HEK293 (cell line): ENCODE results near the gene FRRS1L.

Source experiments
- CTCF ChIA-PET: fragments of 350-600 bp; formaldehyde crosslinking; extraction: SDS; loops from one replicate; lab custom pipeline; 2021; ENCODE audit warnings: antibody characterized with exemption; lab: Yijun Ruan, JAX
- POLR2A ChIA-PET: fragments of 300-600 bp; formaldehyde crosslinking; extraction: SDS; loops from one replicate; lab custom pipeline; 2020; ENCODE audit warnings: antibody characterized with exemption, inconsistent platforms; lab: Yijun Ruan, JAX
- H3K27ac ChIP-seq: fragments of 200-500 bp; sonication (Bioruptor generic); 2 replicates; pipeline ENCODE4 v1.5.1; 2014; ENCODE audit warnings: low read depth, low read length, control low read depth, inconsistent platforms; ENCODE audit errors: extremely low read depth
- H3K36me3 ChIP-seq, 2 experiments: fragments of 200-500 bp in 1 of 2; sonication (Bioruptor generic) in 1 of 2; 1 replicate in 1 of 2; 2 replicates in 1 of 2; pipeline ENCODE4 v1.5.1; 2014 to 2017; ENCODE audit warnings: inconsistent platforms in 2 of 2, low read length in 2 of 2; ENCODE audit not compliant: control insufficient read depth in 2 of 2, insufficient read depth in 1 of 2
- H3K4me1 ChIP-seq: fragments of 200-500 bp; sonication (Bioruptor generic); 2 replicates; pipeline ENCODE4 v1.5.1; 2014; ENCODE audit warnings: mild to moderate bottlenecking, low read length, inconsistent platforms; ENCODE audit not compliant: control insufficient read depth, insufficient read depth
- H3K4me3 ChIP-seq: 2 replicates; pipeline ENCODE4 v1.5.1; 2011; ENCODE audit warnings: low read depth, mild to moderate bottlenecking, control low read depth, low read length, moderate library complexity
- H3K9me3 ChIP-seq: fragments of 200-500 bp; sonication (Bioruptor generic); 2 replicates; pipeline ENCODE4 v1.5.1; 2014; ENCODE audit warnings: low read depth, low read length, inconsistent platforms; ENCODE audit not compliant: control insufficient read depth, insufficient read depth
- PRDM2 ChIP-seq: fragments of 450-650 bp; formaldehyde crosslinking; IDR thresholded peaks from 2 replicates; pipeline ENCODE4 v1.5.1; 2016; ENCODE audit warnings: missing biosample characterization, missing genetic modification characterization, borderline replicate concordance
- SP7 ChIP-seq: fragments of 450-650 bp; formaldehyde crosslinking; IDR thresholded peaks from 2 replicates; pipeline ENCODE4 v1.5.1; 2016; ENCODE audit warnings: missing biosample characterization, missing genetic modification characterization
- ZBTB21 ChIP-seq: fragments of 450-650 bp; formaldehyde crosslinking; IDR thresholded peaks from 2 replicates; pipeline ENCODE4 v1.5.1; 2017; ENCODE audit warnings: missing biosample characterization, missing genetic modification characterization
- ZBTB49 ChIP-seq: fragments of 450-650 bp; formaldehyde crosslinking; IDR thresholded peaks from 2 replicates; pipeline ENCODE4 v1.5.1; 2016; ENCODE audit warnings: missing biosample characterization, missing genetic modification characterization, low read depth
- ZBTB6 ChIP-seq: fragments of 450-650 bp; formaldehyde crosslinking; IDR thresholded peaks from 2 replicates; pipeline ENCODE4 v1.5.1; 2017; ENCODE audit warnings: missing biosample characterization, missing genetic modification characterization
- ZNF112 ChIP-seq: fragments of 450-650 bp; formaldehyde crosslinking; IDR thresholded peaks from 2 replicates; pipeline ENCODE4 v1.5.0; 2017; ENCODE audit warnings: missing biosample characterization, missing genetic modification characterization
- ZNF121 ChIP-seq: fragments of 450-650 bp; formaldehyde crosslinking; IDR thresholded peaks from 2 replicates; pipeline ENCODE4 v1.5.1; 2016; ENCODE audit warnings: missing biosample characterization, missing genetic modification characterization
- ZNF2 ChIP-seq: fragments of 450-650 bp; formaldehyde crosslinking; IDR thresholded peaks from 2 replicates; pipeline ENCODE4 v1.5.1; 2016; ENCODE audit warnings: missing biosample characterization, missing genetic modification characterization
- ZNF24 ChIP-seq: fragments of 450-650 bp; formaldehyde crosslinking; IDR thresholded peaks from 2 replicates; pipeline ENCODE4 v1.5.1; 2016; ENCODE audit warnings: missing biosample characterization, missing genetic modification characterization
- ZNF350 ChIP-seq: fragments of 450-650 bp; formaldehyde crosslinking; IDR thresholded peaks from 2 replicates; pipeline ENCODE4 v1.5.0; 2017; ENCODE audit warnings: missing biosample characterization, mild to moderate bottlenecking, missing genetic modification characterization
- ZNF571 ChIP-seq: fragments of 450-650 bp; formaldehyde crosslinking; IDR thresholded peaks from 2 replicates; pipeline ENCODE4 v1.5.0; 2017; ENCODE audit warnings: missing biosample characterization, missing genetic modification characterization
- ZNF580 ChIP-seq: fragments of 450-650 bp; formaldehyde crosslinking; IDR thresholded peaks from 2 replicates; pipeline ENCODE4 v1.5.1; 2016; ENCODE audit warnings: missing biosample characterization, missing genetic modification characterization
- ZNF629 ChIP-seq: fragments of 450-650 bp; formaldehyde crosslinking; IDR thresholded peaks from 2 replicates; pipeline ENCODE4 v1.5.1; 2017; ENCODE audit warnings: missing biosample characterization, missing genetic modification characterization
- ZNF645 ChIP-seq: fragments of 450-650 bp; formaldehyde crosslinking; IDR thresholded peaks from 2 replicates; pipeline ENCODE4; 2016; ENCODE audit warnings: missing biosample characterization, missing genetic modification characterization
- ZNF660 ChIP-seq: fragments of 450-650 bp; IDR thresholded peaks from 2 replicates; pipeline ENCODE4 v1.5.1; 2018; ENCODE audit warnings: missing biosample characterization, mild to moderate bottlenecking, missing genetic modification characterization
- ZNF664 ChIP-seq: fragments of 450-650 bp; formaldehyde crosslinking; IDR thresholded peaks from 2 replicates; pipeline ENCODE4 v1.5.1; 2016; ENCODE audit warnings: missing biosample characterization, missing genetic modification characterization
- ZNF76 ChIP-seq: fragments of 450-650 bp; formaldehyde crosslinking; IDR thresholded peaks from 2 replicates; pipeline ENCODE4; 2016; ENCODE audit warnings: low read depth, missing biosample characterization, missing genetic modification characterization, borderline replicate concordance

The FRRS1L gene

GRCh38 chr9:109122726-109123621 lies 44.1 kb downstream of the FRRS1L start:
- no peak overlapping the region for H3K27ac ChIP-seq
- POLR2A ChIA-PET: no interaction called here
- H3K4me3 ChIP-seq: no peak overlapping the region
- H3K4me1 ChIP-seq: no peaks in the 10 kb centered on the region
- no peaks in the 10 kb centered on the region for H3K9me3 ChIP-seq
- CTCF ChIA-PET: interaction anchor here (0.7 kb wide), 1 partner anchor 37 kb away, joined by 4 read pairs; no protein-coding TSS in a partner anchor
- TF ChIP-seq ZNF121 (tag by site-specific recombination): no peak
- TF ChIP-seq ZNF76 (tag by site-specific recombination): no peak
- no peak for TF ChIP-seq PRDM2 (tag by site-specific recombination)
- no peaks in the 10 kb centered on the region for H3K36me3 ChIP-seq

GRCh38 chr9:109121232-109121796 lies 45.7 kb downstream of the FRRS1L start:
- H3K9me3 ChIP-seq: no peaks in the 10 kb centered on the region
- ChIA-PET CTCF (interaction anchor here (0.7 kb wide), 1 partner anchor 10 kb away, joined by 3 read pairs; no protein-coding TSS in a partner anchor), POLR2A (no interaction called here)
- H3K27ac ChIP-seq: no peak overlapping the region
- TF ChIP-seq ZNF350 (tag by site-specific recombination) (no peak), ZNF112 (tag by site-specific recombination) (no peak), ZNF664 (no peak), ZNF580 (tag by site-specific recombination) (no peak), ZNF645 (tag by site-specific recombination) (no peak)
- no peaks in the 10 kb centered on the region for H3K4me1 ChIP-seq
- no peak overlapping the region for H3K4me3 ChIP-seq
- H3K36me3 ChIP-seq: no peaks in the 10 kb centered on the region

- Histone ChIP-seq H3K36me3 (no peaks in the 10 kb centered on the region), H3K4me3 (peak overlapping the region; percentile 9; the same call in 1 of the 2 replicates), H3K27ac (no peak overlapping the region), H3K9me3 (no peaks in the 10 kb centered on the region), H3K4me1 (no peaks in the 10 kb centered on the region)
- ChIA-PET POLR2A (interaction anchor here (0.7 to 3.4 kb wide), 7 partner anchors 9 to 109 kb away, joined by 3 to 32 read pairs (median 8); no protein-coding TSS in a partner anchor), CTCF (interaction anchor here (0.7 to 1.3 kb wide), 2 partner anchors 9 to 63 kb away, joined by 3 to 5 read pairs; no protein-coding TSS in a partner anchor)
- 0 out of 2 replicates have a peak, but pooled peaks have one; percentile 9 for TF ChIP-seq ZNF629 (tag by site-specific recombination)
- TF ChIP-seq ZBTB21: no peak
- TF ChIP-seq SP7 (tag by site-specific recombination): 0 out of 2 replicates have a peak, but pooled peaks have one; percentile 28
- TF ChIP-seq ZNF2 (tag by site-specific recombination): no peak
- peak; percentile 20; the same call in 1 of the 2 replicates for TF ChIP-seq ZNF660 (tag by site-specific recombination)
- TF ChIP-seq ZBTB6: no peak
- no peak for TF ChIP-seq ZNF571 (tag by site-specific recombination)
- TF ChIP-seq ZBTB49 (tag by site-specific recombination): no peak
- TF ChIP-seq ZNF664: peak; percentile 83
- 0 out of 2 replicates have a peak, but pooled peaks have one; percentile 10 for TF ChIP-seq ZNF24 (tag by site-specific recombination)
Measured at GRCh38 chr9:109120204-109120789, 46.8 kb downstream of the FRRS1L start.
